Mesenchymal stem cell (in vitro differentiated cells and primary cell): ENCODE measurements around the gene PTPRN2.

Source experiments
- DNase-seq: peaks from one replicate; pipeline ENCODE4 v3.0.0-alpha.2; 2013
- H2AFZ ChIP-seq: one replicate; pipeline ENCODE4 v1.6.1; 2013; ENCODE audit warnings: low read depth, mild to moderate bottlenecking, control low read depth, inconsistent platforms, low read length, moderate library complexity
- H2AK5ac ChIP-seq: 2 replicates; pipeline ENCODE4 v1.6.1; 2013; ENCODE audit warnings: low read length, moderate library complexity, mild to moderate bottlenecking, inconsistent platforms; ENCODE audit not compliant: severe bottlenecking
- H2BK120ac ChIP-seq: one replicate; pipeline ENCODE4 v1.6.1; 2013; ENCODE audit warnings: low read depth, mild to moderate bottlenecking, inconsistent platforms, low read length, moderate library complexity
- H2BK12ac ChIP-seq, 2 experiments: one replicate each; pipeline ENCODE4 v1.6.1; 2013; ENCODE audit warnings: inconsistent platforms in 2 of 2, low read length in 2 of 2, mild to moderate bottlenecking in 2 of 2, moderate library complexity in 2 of 2, control low read depth in 1 of 2
- H2BK15ac ChIP-seq: one replicate; pipeline ENCODE4 v1.6.1; 2013; ENCODE audit warnings: mild to moderate bottlenecking, low read depth, inconsistent platforms; ENCODE audit not compliant: poor library complexity, severe bottlenecking
- H2BK5ac ChIP-seq: 2 replicates; pipeline ENCODE4 v1.6.1; 2013; ENCODE audit warnings: low read depth, mild to moderate bottlenecking, low read length, control low read depth, inconsistent platforms; ENCODE audit not compliant: poor library complexity, severe bottlenecking
- H3K14ac ChIP-seq, 2 experiments: one replicate each; pipeline ENCODE4 v1.6.1; 2013; ENCODE audit warnings: inconsistent platforms in 2 of 2, low read length in 2 of 2, control low read depth in 1 of 2, mild to moderate bottlenecking in 1 of 2, moderate library complexity in 1 of 2
- H3K18ac ChIP-seq, 2 experiments: one replicate each; pipeline ENCODE4 v1.6.1; 2013; ENCODE audit warnings: inconsistent platforms in 2 of 2, low read length in 2 of 2, control low read depth in 1 of 2, low read depth in 1 of 2, mild to moderate bottlenecking in 1 of 2
- H3K23ac ChIP-seq, 2 experiments: one replicate each; pipeline ENCODE4 v1.6.1; 2013; ENCODE audit warnings: inconsistent platforms in 2 of 2, low read length in 2 of 2, mild to moderate bottlenecking in 2 of 2, moderate library complexity in 2 of 2, control low read depth in 1 of 2
- H3K27ac ChIP-seq: 2 replicates; pipeline ENCODE4 v1.5.1; 2013; ENCODE audit warnings: mild to moderate bottlenecking, moderate library complexity, low read length, control low read depth, inconsistent platforms; ENCODE audit not compliant: poor library complexity, severe bottlenecking
- H3K27me3 ChIP-seq, 2 experiments: 2 replicates each; pipeline versions ENCODE4 v1.6.1 to v1.7.0; 2013; ENCODE audit warnings: low read length in 2 of 2, mild to moderate bottlenecking in 2 of 2, moderate library complexity in 2 of 2, control low read depth in 1 of 2, inconsistent platforms in 1 of 2; ENCODE audit not compliant: control insufficient read depth in 1 of 2, insufficient read depth in 1 of 2
- H3K36me3 ChIP-seq, 2 experiments: 2 replicates each; pipeline versions ENCODE4 v1.6.1 to v1.7.0; 2013; ENCODE audit warnings: low read length in 2 of 2, control low read depth in 1 of 2, inconsistent platforms in 1 of 2, low read depth in 1 of 2, mild to moderate bottlenecking in 1 of 2; ENCODE audit not compliant: insufficient read depth in 2 of 2, control insufficient read depth in 1 of 2
- H3K4ac ChIP-seq, 2 experiments: one replicate each; pipeline ENCODE4 v1.6.1; 2013; ENCODE audit warnings: inconsistent platforms in 2 of 2, low read length in 2 of 2, mild to moderate bottlenecking in 2 of 2, moderate library complexity in 2 of 2, control low read depth in 1 of 2, low read depth in 1 of 2
- H3K4me1 ChIP-seq: 2 replicates; pipeline ENCODE4 v1.6.1; 2013; ENCODE audit warnings: low read depth, low read length, control low read depth; ENCODE audit not compliant: control insufficient read depth, insufficient read depth
- H3K4me2 ChIP-seq: 2 replicates; pipeline ENCODE4 v1.6.1; 2013; ENCODE audit warnings: low read length, mild to moderate bottlenecking, inconsistent platforms; ENCODE audit not compliant: poor library complexity, severe bottlenecking
- H3K4me3 ChIP-seq, 2 experiments: 2 replicates each; pipeline versions ENCODE4 v1.5.1 to v1.7.0; 2013; ENCODE audit warnings: low read length in 2 of 2, mild to moderate bottlenecking in 2 of 2, control low read depth in 1 of 2, low read depth in 1 of 2; ENCODE audit not compliant: insufficient read depth in 1 of 2
- H3K79me1 ChIP-seq: replicated peaks from 2 replicates; pipeline ENCODE4 v1.6.1; 2013; ENCODE audit warnings: mild to moderate bottlenecking, control low read depth, low read length, inconsistent platforms; ENCODE audit not compliant: poor library complexity, severe bottlenecking
- H3K9ac ChIP-seq: 2 replicates; pipeline ENCODE4 v1.7.0; 2013; ENCODE audit warnings: mild to moderate bottlenecking, low read length, moderate library complexity
- H3K9me3 ChIP-seq: 2 replicates; pipeline ENCODE4 v1.7.0; 2013; ENCODE audit warnings: mild to moderate bottlenecking, low read length; ENCODE audit not compliant: control insufficient read depth
- H4K8ac ChIP-seq: one replicate; pipeline ENCODE4 v1.6.1; 2013; ENCODE audit warnings: inconsistent platforms, mild to moderate bottlenecking, low read length, moderate library complexity
- H4K91ac ChIP-seq: one replicate; pipeline ENCODE4 v1.6.1; 2013; ENCODE audit warnings: mild to moderate bottlenecking, low read length, inconsistent platforms
- WGBS: methylation state at CpG from one replicate; pipeline ENCODE4 v1.1.7; 2013; ENCODE audit warnings: mixed read lengths; 5-methylcytosine and 5-hydroxymethylcytosine counted together

PTPRN2 gene

DNA sequence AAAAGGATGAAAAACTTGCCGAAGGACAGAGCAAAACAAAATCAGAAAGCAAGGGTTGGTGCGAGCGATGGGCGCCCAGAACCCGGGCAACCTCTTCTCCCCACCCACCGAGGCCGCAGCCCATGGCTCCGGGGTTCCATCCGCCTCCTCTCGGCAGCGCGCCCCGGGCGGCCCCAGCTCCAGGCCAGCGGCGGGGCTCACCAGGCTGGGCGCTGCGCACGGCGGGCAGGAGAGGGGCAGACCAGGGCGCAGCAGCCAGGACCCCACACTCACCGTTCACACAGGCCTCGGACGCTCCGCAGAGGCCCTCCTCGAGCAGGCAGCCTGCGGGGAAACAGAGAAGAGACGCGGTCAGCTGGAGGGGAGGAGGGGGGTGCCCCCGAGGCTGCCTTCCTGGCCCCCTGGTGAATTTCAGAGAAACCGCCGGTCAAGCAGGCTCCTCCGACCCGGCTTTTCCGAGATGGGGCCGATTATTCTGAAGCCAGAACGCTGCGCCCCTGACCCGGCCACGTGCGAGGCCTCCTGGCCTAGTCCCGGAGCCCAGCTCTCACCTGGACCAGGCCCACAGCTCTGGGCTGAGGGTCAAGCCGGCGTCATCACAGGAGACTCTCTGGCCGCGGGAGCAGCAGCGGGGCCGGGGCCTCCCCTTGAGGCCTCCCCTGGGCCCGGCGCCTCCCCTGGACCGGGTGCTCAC, 98.0 kb downstream of the PTPRN2 start:
- DNase-seq = no peak
- H2BK15ac ChIP-seq = no peak overlapping the region
- H3K4me1 ChIP-seq = no peaks in the 10 kb centered on the region
- peaks cover 0 to 2% of the 10 kb centered on the region in 2 experiments for H3K27me3 ChIP-seq
- H4K91ac ChIP-seq = no peak overlapping the region
- H3K9me3 ChIP-seq = no peaks in the 10 kb centered on the region
- H2AK5ac ChIP-seq = no peak overlapping the region
- H3K4ac ChIP-seq = no peak overlapping the region
- no peak overlapping the region for H2BK120ac ChIP-seq
- no peak overlapping the region for H3K18ac ChIP-seq
- no peak overlapping the region for H3K27ac ChIP-seq
- no peak overlapping the region for H3K4me2 ChIP-seq
- no peaks in the 10 kb centered on the region for H3K79me1 ChIP-seq
- H4K8ac ChIP-seq = no peak overlapping the region
- WGBS = 90% methylated on average over 47 of the region's 51 CpGs
- no peak overlapping the region for H2AFZ ChIP-seq
- H3K9ac ChIP-seq = no peak overlapping the region
- H3K4me3 ChIP-seq = no peak overlapping the region
- no peak overlapping the region for H3K23ac ChIP-seq
- no peaks in the 10 kb centered on the region for H3K36me3 ChIP-seq
- H2BK5ac ChIP-seq = no peak overlapping the region
- H3K14ac ChIP-seq = no peak overlapping the region
- H2BK12ac ChIP-seq = no peak overlapping the region

DNA sequence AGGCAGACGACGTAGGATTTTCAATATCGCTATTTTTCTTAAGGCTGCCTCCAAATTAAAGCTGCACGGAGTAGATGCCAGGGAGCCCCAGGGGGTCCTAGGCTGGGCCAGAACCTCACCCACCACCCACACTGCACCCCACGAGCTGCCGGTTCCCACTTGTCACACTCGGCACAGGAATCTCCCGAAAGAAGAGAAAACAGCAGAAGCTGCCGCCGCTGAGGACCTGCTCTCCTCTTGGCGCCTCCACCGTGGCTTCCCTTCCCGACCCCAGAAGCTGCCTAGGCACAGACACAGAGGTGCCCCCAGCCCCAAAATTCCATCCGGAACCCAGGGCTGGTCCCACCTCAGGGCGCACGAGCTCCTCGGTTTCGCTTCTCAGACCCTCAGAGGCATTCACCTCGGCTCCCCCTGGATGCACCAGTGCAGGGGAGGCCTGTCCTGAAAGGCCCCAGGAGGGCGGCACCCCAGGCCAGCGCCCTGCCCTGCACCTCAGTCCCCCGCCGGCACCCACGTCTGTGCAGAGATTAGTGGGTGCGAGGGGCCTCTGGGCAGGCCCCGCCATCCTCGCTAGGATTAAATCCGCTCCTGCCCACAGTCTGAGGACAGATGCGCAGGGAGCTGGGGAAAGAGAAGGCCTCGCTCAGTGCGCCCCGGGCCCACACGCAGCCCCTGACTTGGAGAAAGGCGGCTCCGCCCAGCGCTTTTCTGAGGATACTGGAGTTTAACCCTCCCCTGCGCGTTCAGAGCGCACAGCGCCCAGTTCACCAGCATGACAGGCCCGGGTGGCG, 99.2 kb downstream of the PTPRN2 start:
- H3K27me3 ChIP-seq = no peaks in the 10 kb centered on the region
- no peak overlapping the region for H3K9ac ChIP-seq
- no peak overlapping the region for H3K4ac ChIP-seq
- no peak overlapping the region for H3K18ac ChIP-seq
- no peak overlapping the region for H2BK120ac ChIP-seq
- no peak overlapping the region for H3K4me3 ChIP-seq
- no peaks in the 10 kb centered on the region for H3K9me3 ChIP-seq
- H3K4me1 ChIP-seq = no peaks in the 10 kb centered on the region
- no peak overlapping the region for H3K4me2 ChIP-seq
- H3K27ac ChIP-seq = no peak overlapping the region
- no peak overlapping the region for H3K23ac ChIP-seq
- H2BK12ac ChIP-seq = no peak overlapping the region
- WGBS = 91% methylated on average over 42 of the region's 42 CpGs
- H2BK15ac ChIP-seq = no peak overlapping the region
- H2AK5ac ChIP-seq = no peak overlapping the region
- no peak overlapping the region for H4K91ac ChIP-seq
- H2AFZ ChIP-seq = no peak overlapping the region
- no peak for DNase-seq
- H3K14ac ChIP-seq = no peak overlapping the region
- H3K36me3 ChIP-seq = no peaks in the 10 kb centered on the region
- no peak overlapping the region for H4K8ac ChIP-seq
- no peak overlapping the region for H2BK5ac ChIP-seq
- H3K79me1 ChIP-seq = no peaks in the 10 kb centered on the region

DNA sequence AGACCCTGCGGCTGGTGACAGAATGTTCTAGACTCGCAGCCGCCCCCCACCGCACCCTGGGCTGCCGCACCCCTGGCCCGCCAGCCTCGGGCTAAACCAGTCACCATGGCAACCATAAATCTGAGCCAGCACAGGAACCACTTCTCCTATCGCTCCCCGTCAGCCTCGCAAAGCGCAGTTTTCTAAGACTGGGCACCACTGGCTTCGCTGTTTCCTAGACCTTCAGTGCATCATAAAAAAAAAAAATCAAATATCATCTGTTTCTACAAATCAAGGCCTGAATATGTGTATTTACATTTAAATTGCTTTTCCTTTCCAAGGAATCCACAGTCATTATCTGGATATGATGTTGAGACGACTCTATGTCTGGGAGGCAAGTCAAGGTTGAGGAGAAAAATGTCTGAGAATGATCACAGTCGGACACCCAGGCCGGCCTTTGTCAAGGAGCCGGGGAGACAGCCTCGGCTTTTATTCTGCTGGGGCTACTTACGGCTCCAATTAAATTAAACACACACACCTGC, 99.9 kb downstream of the PTPRN2 start:
- Histone ChIP-seq H3K4ac (no peak overlapping the region), H4K8ac (no peak overlapping the region), H3K36me3 (no peaks in the 10 kb centered on the region), H3K79me1 (no peaks in the 10 kb centered on the region), H3K4me3 (no peak overlapping the region), H3K4me2 (no peak overlapping the region), H3K27ac (no peak overlapping the region), H4K91ac (no peak overlapping the region), H2BK12ac (no peak overlapping the region), H3K14ac (no peak overlapping the region), H2BK15ac (no peak overlapping the region), H3K9me3 (no peaks in the 10 kb centered on the region), H3K27me3 (no peaks in the 10 kb centered on the region), H2AK5ac (no peak overlapping the region), H2AFZ (no peak overlapping the region), H3K9ac (no peak overlapping the region), H2BK120ac (no peak overlapping the region), H3K4me1 (no peaks in the 10 kb centered on the region), H2BK5ac (no peak overlapping the region), H3K23ac (no peak overlapping the region), H3K18ac (no peak overlapping the region)
- 82% methylated on average over 14 of the region's 18 CpGs for WGBS
- DNase-seq = no peak

DNA sequence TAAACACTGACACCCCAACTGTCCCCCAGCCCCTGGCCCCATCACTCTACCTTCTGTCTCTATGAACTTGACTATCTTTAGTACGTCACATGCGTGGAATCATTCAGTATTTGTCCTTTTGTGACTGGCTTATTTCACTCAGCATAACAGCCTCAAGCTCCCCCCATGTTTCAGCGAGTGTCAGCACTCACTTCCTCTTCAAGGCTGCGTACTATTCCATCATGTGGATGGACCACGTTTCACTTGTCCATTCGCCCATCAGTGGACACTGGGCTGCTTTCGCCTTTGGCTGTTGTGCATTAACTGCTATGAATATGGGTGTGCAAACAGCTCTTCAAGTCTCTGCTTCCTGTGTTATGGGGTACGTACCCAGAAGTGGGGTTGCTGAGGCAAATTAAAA, 100.7 kb downstream of the PTPRN2 start:
- no peak overlapping the region for H3K27ac ChIP-seq
- WGBS = 87% methylated on average over 8 of the region's 8 CpGs
- H2BK120ac ChIP-seq = no peak overlapping the region
- no peak overlapping the region for H2AK5ac ChIP-seq
- no peaks in the 10 kb centered on the region for H3K27me3 ChIP-seq
- H2BK12ac ChIP-seq = no peak overlapping the region
- H2BK15ac ChIP-seq = no peak overlapping the region
- H3K18ac ChIP-seq = no peak overlapping the region
- DNase-seq = no peak
- H3K4me1 ChIP-seq = no peaks in the 10 kb centered on the region
- H2BK5ac ChIP-seq = no peak overlapping the region
- no peak overlapping the region for H3K4me2 ChIP-seq
- H3K4me3 ChIP-seq = no peak overlapping the region
- H3K4ac ChIP-seq = no peak overlapping the region
- no peaks in the 10 kb centered on the region for H3K79me1 ChIP-seq
- H2AFZ ChIP-seq = no peak overlapping the region
- H4K91ac ChIP-seq = no peak overlapping the region
- H3K9me3 ChIP-seq = no peaks in the 10 kb centered on the region
- H3K36me3 ChIP-seq = no peaks in the 10 kb centered on the region
- no peak overlapping the region for H4K8ac ChIP-seq
- H3K9ac ChIP-seq = no peak overlapping the region
- H3K14ac ChIP-seq = no peak overlapping the region
- H3K23ac ChIP-seq = no peak overlapping the region
